ENCODE results near the gene POLQ. TPM values are rescaled to one million over a fixed set of nuclear protein-coding genes. Genes with fewer than 3 reads are reported as not detected.

Gene POLQ
- total and polyA plus RNA-seq, 2 of the 8 experiments (the other 6 are each of a cell fraction or from before 2014, with no cell fraction given) = 3.6 to 15.3 TPM

- TF ChIP-seq HDAC2 (IDR thresholded peaks at IDR 0.05; ENCODE audit: borderline replicate concordance in 1 of 2, low read depth in 2 of 2, low read length in 2 of 2) (no peak), SUZ12 (IDR thresholded peaks at IDR 0.05; ENCODE audit: low read length) (no peak)
Measured at GRCh38 chr3:121481106-121481880, 64.5 kb downstream of the POLQ start (continued).
